ENCODE results near the gene SLC22A15. TPM values are rescaled to one million over a fixed set of nuclear protein-coding genes. Genes with fewer than 3 reads are reported as not detected.

The SLC22A15 gene
- total RNA-seq, 1 donor from 2014 or later: 17.6 TPM

- no peaks in the 10 kb centered on the region for H3K27me3 ChIP-seq (ENCODE audit: control insufficient read depth, insufficient read depth, low read length)
- DNase-seq (ENCODE audit: low read depth): no peak
- TF ChIP-seq, protein P1, sequence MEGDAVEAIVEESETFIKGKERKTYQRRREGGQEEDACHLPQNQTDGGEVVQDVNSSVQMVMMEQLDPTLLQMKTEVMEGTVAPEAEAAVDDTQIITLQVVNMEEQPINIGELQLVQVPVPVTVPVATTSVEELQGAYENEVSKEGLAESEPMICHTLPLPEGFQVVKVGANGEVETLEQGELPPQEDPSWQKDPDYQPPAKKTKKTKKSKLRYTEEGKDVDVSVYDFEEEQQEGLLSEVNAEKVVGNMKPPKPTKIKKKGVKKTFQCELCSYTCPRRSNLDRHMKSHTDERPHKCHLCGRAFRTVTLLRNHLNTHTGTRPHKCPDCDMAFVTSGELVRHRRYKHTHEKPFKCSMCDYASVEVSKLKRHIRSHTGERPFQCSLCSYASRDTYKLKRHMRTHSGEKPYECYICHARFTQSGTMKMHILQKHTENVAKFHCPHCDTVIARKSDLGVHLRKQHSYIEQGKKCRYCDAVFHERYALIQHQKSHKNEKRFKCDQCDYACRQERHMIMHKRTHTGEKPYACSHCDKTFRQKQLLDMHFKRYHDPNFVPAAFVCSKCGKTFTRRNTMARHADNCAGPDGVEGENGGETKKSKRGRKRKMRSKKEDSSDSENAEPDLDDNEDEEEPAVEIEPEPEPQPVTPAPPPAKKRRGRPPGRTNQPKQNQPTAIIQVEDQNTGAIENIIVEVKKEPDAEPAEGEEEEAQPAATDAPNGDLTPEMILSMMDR (IDR thresholded peaks at IDR 0.05; ENCODE audit: insufficient read depth, low read length, poor library complexity, severe bottlenecking): no peak
- H3K4me3 ChIP-seq (ENCODE audit: low read depth, low read length): no peak overlapping the region
- no peaks in the 10 kb centered on the region for H3K36me3 ChIP-seq (ENCODE audit: control insufficient read depth, insufficient read depth, low read length)
These were observed 25.6 kb downstream of the SLC22A15 start for GRCh38 chr1:116001739-116002487.

DNA sequence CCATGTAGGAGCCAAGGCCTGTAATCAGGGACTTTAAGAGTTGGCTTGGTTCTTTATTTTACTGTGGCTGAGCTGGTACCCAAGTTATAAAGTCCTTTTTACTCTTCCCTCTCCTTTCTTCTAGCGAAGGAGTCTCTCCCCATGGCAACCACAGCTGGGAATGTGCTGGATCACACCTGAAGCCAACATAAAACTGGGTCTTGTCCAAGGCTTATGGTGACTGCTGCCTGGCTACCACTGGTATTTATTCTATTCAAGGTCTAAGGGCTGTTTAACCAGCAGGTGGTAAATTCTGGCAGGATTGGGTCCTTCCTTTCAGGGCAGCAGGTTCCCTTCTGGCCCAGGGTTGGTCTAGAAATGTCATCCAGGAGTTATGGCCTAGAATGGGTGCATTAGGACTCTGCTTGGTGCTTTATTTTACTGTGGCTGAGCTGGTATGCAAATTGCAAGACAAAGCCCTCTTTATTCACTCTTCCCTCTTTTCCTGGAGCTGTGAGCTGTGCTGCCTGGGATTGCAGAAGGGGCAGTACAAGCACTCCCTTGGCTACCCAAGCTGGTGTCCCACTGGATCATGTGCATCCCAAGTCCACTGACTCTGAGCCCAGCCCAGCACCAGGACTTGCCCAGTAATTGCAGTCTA is 26.6 kb downstream of the SLC22A15 start:
- Histone ChIP-seq H3K4me3 (ENCODE audit: low read depth, low read length) (no peak overlapping the region), H3K27me3 (ENCODE audit: control insufficient read depth, insufficient read depth, low read length) (no peaks in the 10 kb centered on the region), H3K36me3 (ENCODE audit: control insufficient read depth, insufficient read depth, low read length) (no peaks in the 10 kb centered on the region)
- DNase-seq (ENCODE audit: low read depth): no peak
- TF ChIP-seq, protein P1 (IDR thresholded peaks at IDR 0.05; ENCODE audit: insufficient read depth, low read length, poor library complexity, severe bottlenecking): no peak

- Histone ChIP-seq H3K4me3 (ENCODE audit: low read depth, low read length) (no peak overlapping the region), H3K36me3 (ENCODE audit: control insufficient read depth, insufficient read depth, low read length) (no peaks in the 10 kb centered on the region), H3K27me3 (ENCODE audit: control insufficient read depth, insufficient read depth, low read length) (no peaks in the 10 kb centered on the region)
- DNase-seq (ENCODE audit: low read depth): no peak
- TF ChIP-seq, protein P1 (IDR thresholded peaks at IDR 0.05; ENCODE audit: insufficient read depth, low read length, poor library complexity, severe bottlenecking): no peak
These were observed 27.5 kb downstream of the SLC22A15 start for GRCh38 chr1:116003823-116004222.

DNA sequence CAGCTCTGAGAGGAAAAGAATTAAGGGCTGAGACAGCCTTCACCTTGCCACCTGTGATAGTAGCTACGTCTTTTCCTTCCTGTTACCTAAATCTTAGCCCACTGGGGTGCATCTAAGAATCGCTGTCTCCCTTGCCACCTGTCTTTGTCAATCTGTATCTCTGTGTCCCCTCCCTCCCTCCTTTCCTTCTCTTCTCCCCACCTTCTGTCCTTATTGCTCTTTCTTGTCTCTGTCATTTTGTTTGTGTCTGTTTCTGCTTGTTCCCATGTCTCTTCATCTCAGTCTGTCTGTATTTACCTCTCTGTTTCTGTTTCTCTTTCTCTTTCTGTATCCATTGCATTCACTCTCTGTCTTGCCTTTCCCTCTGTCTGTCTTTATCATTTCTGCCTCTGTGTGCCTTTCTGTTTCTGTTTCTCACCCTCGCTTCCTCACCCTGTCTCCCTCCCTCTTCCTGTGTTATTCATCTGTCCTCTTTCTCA is 30.2 kb downstream of the SLC22A15 start:
- TF ChIP-seq, protein P1 (IDR thresholded peaks at IDR 0.05; ENCODE audit: insufficient read depth, low read length, poor library complexity, severe bottlenecking): no peak
- Histone ChIP-seq H3K4me3 (ENCODE audit: low read depth, low read length) (no peak overlapping the region), H3K36me3 (ENCODE audit: control insufficient read depth, insufficient read depth, low read length) (no peaks in the 10 kb centered on the region), H3K27me3 (ENCODE audit: control insufficient read depth, insufficient read depth, low read length) (no peaks in the 10 kb centered on the region)
- no peak for DNase-seq (ENCODE audit: low read depth)

GRCh38 chr1:116008656-116009390 is 32.5 kb downstream of the SLC22A15 start:
- no peak for DNase-seq (ENCODE audit: low read depth)
- Histone ChIP-seq H3K27me3 (ENCODE audit: control insufficient read depth, insufficient read depth, low read length) (no peaks in the 10 kb centered on the region), H3K36me3 (ENCODE audit: control insufficient read depth, insufficient read depth, low read length) (no peaks in the 10 kb centered on the region), H3K4me3 (ENCODE audit: low read depth, low read length) (no peak overlapping the region)
- TF ChIP-seq, protein P1 (IDR thresholded peaks at IDR 0.05; ENCODE audit: insufficient read depth, low read length, poor library complexity, severe bottlenecking): no peak

All from kidney epithelial cell (primary cell).